ENCODE data around the gene EPM2AIP1.

Gene EPM2AIP1

GRCh38 chr3:37025561-37026335 lies 32.8 kb upstream of the EPM2AIP1 start:
- TF ChIP-seq, protein P1, sequence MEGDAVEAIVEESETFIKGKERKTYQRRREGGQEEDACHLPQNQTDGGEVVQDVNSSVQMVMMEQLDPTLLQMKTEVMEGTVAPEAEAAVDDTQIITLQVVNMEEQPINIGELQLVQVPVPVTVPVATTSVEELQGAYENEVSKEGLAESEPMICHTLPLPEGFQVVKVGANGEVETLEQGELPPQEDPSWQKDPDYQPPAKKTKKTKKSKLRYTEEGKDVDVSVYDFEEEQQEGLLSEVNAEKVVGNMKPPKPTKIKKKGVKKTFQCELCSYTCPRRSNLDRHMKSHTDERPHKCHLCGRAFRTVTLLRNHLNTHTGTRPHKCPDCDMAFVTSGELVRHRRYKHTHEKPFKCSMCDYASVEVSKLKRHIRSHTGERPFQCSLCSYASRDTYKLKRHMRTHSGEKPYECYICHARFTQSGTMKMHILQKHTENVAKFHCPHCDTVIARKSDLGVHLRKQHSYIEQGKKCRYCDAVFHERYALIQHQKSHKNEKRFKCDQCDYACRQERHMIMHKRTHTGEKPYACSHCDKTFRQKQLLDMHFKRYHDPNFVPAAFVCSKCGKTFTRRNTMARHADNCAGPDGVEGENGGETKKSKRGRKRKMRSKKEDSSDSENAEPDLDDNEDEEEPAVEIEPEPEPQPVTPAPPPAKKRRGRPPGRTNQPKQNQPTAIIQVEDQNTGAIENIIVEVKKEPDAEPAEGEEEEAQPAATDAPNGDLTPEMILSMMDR (IDR thresholded peaks at IDR 0.05; ENCODE audit: insufficient read depth, low read depth, low read length, missing control alignments), result no peak
- no peak overlapping the region for H3K4me3 ChIP-seq (ENCODE audit: low read length)
- DNase-seq (ENCODE audit: low read depth), result no peak

DNA sequence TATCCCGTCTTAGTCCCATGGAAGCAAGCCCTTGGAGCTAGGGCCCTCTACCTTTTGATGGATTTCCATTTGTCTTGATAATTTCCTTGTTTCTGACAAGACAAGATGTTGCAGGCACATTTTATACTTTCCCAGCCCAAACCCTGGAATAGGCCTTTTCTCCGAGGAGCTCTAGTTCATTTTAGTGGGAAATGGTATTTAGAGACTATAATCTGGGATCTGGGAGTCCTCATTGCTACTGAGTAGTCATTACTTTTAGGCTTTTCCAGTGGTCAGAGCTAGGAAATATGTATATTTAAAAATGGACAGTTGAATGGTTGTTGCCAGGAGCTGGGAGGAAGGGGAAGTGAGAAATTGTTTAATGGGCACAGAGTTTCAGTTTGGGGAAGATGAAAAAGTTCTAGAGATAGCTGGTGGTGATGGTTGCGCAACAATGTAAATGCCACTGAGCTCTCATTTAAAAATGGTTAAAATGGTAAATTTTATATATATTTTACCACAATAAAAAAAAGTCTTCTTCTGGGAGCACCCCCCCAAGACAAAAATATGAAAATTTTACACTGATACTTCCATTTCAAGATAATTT lies 32.0 kb upstream of the EPM2AIP1 start:
- DNase-seq (ENCODE audit: low read depth), result no peak
- TF ChIP-seq, protein P1 (IDR thresholded peaks at IDR 0.05; ENCODE audit: insufficient read depth, low read depth, low read length, missing control alignments), result no peak
- no peak overlapping the region for H3K4me3 ChIP-seq (ENCODE audit: low read length)

DNA sequence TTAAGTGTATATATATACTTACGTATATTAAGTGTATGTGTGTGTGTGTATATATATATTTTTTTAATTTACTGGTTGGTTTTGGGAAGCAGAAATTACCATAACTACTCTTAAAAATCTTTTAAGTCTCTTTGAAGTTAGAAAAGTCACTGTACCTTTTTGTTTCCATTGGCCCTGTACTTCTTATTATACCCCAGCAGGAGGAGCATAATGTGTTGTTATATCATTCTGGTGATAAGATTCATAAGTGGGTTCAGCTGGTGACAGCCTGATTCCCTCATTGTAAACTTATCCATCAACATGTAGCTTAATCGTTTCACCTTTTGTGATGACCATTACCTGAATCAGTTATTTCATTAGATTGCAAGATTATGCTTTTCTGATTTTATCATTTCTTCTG lies 31.2 kb upstream of the EPM2AIP1 start:
- TF ChIP-seq, protein P1 (IDR thresholded peaks at IDR 0.05; ENCODE audit: insufficient read depth, low read depth, low read length, missing control alignments), result no peak
- DNase-seq (ENCODE audit: low read depth), result no peak
- no peak overlapping the region for H3K4me3 ChIP-seq (ENCODE audit: low read length)

DNA sequence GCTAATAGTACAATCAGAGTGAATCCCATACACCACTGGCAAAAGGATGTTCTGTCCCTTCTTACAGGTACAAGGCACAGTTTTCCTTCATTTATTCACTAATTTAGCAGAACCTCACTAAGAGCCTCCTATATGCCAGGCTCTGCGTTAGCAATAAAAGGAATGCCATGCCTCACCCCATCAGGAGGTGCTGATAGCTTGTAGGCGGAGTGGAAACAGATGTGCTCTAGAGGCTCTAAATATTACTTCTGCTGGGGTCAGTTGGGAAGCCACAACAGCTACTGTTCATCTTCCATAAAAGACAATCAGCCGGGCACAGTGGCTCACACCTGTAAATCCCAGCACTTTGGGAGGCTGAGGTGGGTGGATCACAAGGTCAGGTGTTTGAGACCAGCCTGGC lies 24.8 kb upstream of the EPM2AIP1 start:
- no peak for DNase-seq (ENCODE audit: low read depth)
- no peak overlapping the region for H3K4me3 ChIP-seq (ENCODE audit: low read length)
- TF ChIP-seq, protein P1 (IDR thresholded peaks at IDR 0.05; ENCODE audit: insufficient read depth, low read depth, low read length, missing control alignments), result no peak

- TF ChIP-seq, protein P1 (IDR thresholded peaks at IDR 0.05; ENCODE audit: insufficient read depth, low read depth, low read length, missing control alignments), result no peak
- DNase-seq (ENCODE audit: low read depth), result no peak
Measured at GRCh38 chr3:37016903-37017302, 24.0 kb upstream of the EPM2AIP1 start.

DNA sequence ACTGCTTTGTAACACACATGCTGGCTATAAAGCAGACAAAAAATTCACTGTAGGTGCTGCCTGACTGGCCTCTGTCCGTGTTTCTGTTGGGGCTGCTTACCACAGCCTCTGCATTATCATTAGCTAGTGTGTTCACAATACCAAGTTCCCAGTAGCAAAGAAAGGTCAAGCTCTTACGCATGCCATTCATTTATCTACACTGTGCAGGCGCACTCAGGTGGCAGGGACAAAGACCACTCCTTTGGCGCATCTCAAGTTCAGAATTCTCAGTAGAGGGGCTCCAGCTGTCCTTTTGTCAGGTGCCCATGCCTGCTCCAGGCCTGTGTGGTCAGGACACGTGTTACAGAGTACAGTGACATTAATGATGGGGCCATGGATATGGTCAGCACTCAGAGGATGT lies 22.7 kb upstream of the EPM2AIP1 start:
- H3K4me3 ChIP-seq (ENCODE audit: low read length), result no peak overlapping the region
- DNase-seq (ENCODE audit: low read depth), result no peak
- TF ChIP-seq, protein P1 (IDR thresholded peaks at IDR 0.05; ENCODE audit: insufficient read depth, low read depth, low read length, missing control alignments), result no peak

More at GRCh38 chr3:37016903-37017302, 24.0 kb upstream of the EPM2AIP1 start:
- no peak overlapping the region for H3K4me3 ChIP-seq (ENCODE audit: low read length)

Measured in epithelial cell of esophagus (primary cell).